Measurements from ENCODE around the gene PRG3. TPM values are rescaled to one million over a fixed set of nuclear protein-coding genes. Genes with fewer than 3 reads are reported as not detected.

The PRG3 gene
- total and polyA plus RNA-seq, 9 of the 15 experiments (the other 6 are each of a cell fraction or from before 2014, with no cell fraction given), result 0.18 to 0.55 (median 0.38) TPM; not detected in 6

- TF ChIP-seq ZNF318 (IDR thresholded peaks at IDR 0.05; ENCODE audit: borderline replicate concordance in 1 of 2, low read depth in 1 of 2) (no peak), MED1 (CRISPR knock-in tag; IDR thresholded peaks at IDR 0.05; ENCODE audit: borderline replicate concordance) (no peak), ZFPM2 (CRISPR knock-in tag; IDR thresholded peaks at IDR 0.05) (no peak), POLR2B (IDR thresholded peaks at IDR 0.05; ENCODE audit: low read depth, partially characterized antibody) (no peak), KDM4B (IDR thresholded peaks at IDR 0.05; ENCODE audit: borderline replicate concordance in 2 of 2, low read depth in 1 of 2) (no peak), MBD1 (CRISPR knock-in tag; IDR thresholded peaks at IDR 0.05) (no peak), ZNF511 (CRISPR knock-in tag; IDR thresholded peaks at IDR 0.05) (no peak)
Observed at GRCh38 chr11:57373146-57373545, 7.8 kb downstream of the PRG3 start (continued).

Data from K562 (cell line).